Activated naive CD8-positive, alpha-beta T cell treated with anti-CD3 and anti-CD28 coated beads, Interleukin-2, amount 10 ng/mL, durations not matched to agents 7 days and 5 days (primary cell): ENCODE data around the gene MAP3K6. TPM values are rescaled to one million over a fixed set of nuclear protein-coding genes. Genes with fewer than 3 reads are reported as not detected.

Experiments used
- ATAC-seq: fragments of 150-1000 bp; cut with Tn5 transposase; one replicate; pipeline ENCODE4 v1.10.0; 2021; ENCODE audit warnings: low read depth, moderate library complexity
- POLR2A ChIA-PET: fragments of 350-600 bp; sonication (Branson Sonifier 250); formaldehyde crosslinking; loops from one replicate; lab custom pipeline; 2021; ENCODE audit warnings: antibody characterized with exemption; lab: Charles Lee
- DNase-seq: peaks from one replicate; pipeline ENCODE4 v3.0.0; 2021
- H3K27ac Mint-ChIP-seq: one replicate; pipeline ENCODE4 v1.8.0; 2022; ENCODE audit warnings: mild to moderate bottlenecking, mixed read lengths
- H3K27me3 Mint-ChIP-seq: one replicate; pipeline ENCODE4 v1.8.0; 2022; ENCODE audit warnings: mild to moderate bottlenecking, moderate library complexity, mixed read lengths
- H3K36me3 Mint-ChIP-seq: one replicate; pipeline ENCODE4 v1.8.0; 2021; ENCODE audit warnings: mild to moderate bottlenecking, mixed read lengths
- H3K4me1 Mint-ChIP-seq: one replicate; pipeline ENCODE4 v1.8.0; 2021; ENCODE audit warnings: mixed read lengths
- H3K4me3 Mint-ChIP-seq: one replicate; pipeline ENCODE4 v1.8.0; 2022; ENCODE audit warnings: mild to moderate bottlenecking, moderate library complexity, mixed read lengths
- H3K9me3 Mint-ChIP-seq: one replicate; pipeline ENCODE4 v1.8.0; 2021; ENCODE audit warnings: mixed read lengths
- total RNA-seq, 2 experiments: library from RNA; stranded (reverse); gene quantifications; one replicate each; pipeline ENCODE4 v1.2.3, GENCODE V29; 2021

MAP3K6 gene
- total RNA-seq, 2 experiments from 2014 or later, result 8.6 to 9.0 TPM

DNA sequence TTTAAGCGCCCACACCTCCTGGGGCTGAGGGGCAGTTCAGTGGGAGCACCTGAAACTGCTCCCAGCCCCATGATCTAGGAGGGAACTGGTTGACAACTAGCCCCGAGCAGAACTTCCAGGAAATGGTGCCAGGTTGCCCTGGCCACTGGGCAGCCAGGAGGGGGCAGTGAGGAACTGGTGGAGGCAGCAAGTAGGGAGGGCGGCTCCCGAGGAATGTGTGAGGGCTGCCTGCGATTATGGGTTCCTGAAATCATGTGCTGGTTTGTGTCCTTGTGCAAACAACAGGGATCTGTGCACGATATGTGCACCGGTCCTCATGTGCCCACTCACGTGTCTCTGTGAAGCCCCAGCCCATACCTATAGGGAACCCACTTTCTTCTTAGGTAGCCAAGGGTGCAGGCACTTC lies 35.6 kb upstream of the MAP3K6 start:
- Mint-ChIP-seq H3K36me3 (peaks cover 2% of the 10 kb centered on the region), H3K27ac (peak overlapping the region; percentile 63), H3K4me3 (no peak overlapping the region), H3K4me1 (peaks cover 14% of the 10 kb centered on the region), H3K9me3 (no peaks in the 10 kb centered on the region), H3K27me3 (no peaks in the 10 kb centered on the region)
- POLR2A ChIA-PET, result interaction anchor here (1.0 to 1.9 kb wide), 4 partner anchors 28 to 261 kb away, joined by 3 to 5 read pairs (median 4); partner anchors contain the start of gene AHDC1
- ATAC-seq (no peak), DNase-seq (no peak)

DNA sequence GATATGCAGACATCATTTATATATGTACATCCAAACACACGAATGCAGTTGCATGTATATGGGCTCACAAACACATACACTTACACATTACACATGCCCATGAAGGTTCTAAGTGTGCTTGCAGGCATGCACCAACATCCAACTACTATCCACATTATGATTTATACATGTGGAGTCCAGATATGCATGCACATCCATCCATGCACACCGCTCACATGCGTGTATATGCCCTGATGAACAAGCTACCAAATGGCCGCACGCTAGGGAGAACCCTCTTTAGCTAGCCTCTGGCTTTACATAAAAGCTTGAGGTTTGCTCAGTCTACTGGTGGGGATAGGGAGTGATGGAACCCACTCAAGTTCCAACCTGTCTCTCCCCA lies 34.2 kb upstream of the MAP3K6 start:
- Mint-ChIP-seq H3K4me1 (peaks cover 14% of the 10 kb centered on the region), H3K9me3 (no peaks in the 10 kb centered on the region), H3K36me3 (no peaks in the 10 kb centered on the region), H3K27me3 (no peaks in the 10 kb centered on the region), H3K27ac (no peak overlapping the region), H3K4me3 (no peak overlapping the region)
- ATAC-seq (no peak), DNase-seq (no peak)
- POLR2A ChIA-PET, result interaction anchor here (1.0 kb wide), 1 partner anchor 9 kb away, joined by 3 read pairs; the partner anchor contains the start of gene GPR3

DNA sequence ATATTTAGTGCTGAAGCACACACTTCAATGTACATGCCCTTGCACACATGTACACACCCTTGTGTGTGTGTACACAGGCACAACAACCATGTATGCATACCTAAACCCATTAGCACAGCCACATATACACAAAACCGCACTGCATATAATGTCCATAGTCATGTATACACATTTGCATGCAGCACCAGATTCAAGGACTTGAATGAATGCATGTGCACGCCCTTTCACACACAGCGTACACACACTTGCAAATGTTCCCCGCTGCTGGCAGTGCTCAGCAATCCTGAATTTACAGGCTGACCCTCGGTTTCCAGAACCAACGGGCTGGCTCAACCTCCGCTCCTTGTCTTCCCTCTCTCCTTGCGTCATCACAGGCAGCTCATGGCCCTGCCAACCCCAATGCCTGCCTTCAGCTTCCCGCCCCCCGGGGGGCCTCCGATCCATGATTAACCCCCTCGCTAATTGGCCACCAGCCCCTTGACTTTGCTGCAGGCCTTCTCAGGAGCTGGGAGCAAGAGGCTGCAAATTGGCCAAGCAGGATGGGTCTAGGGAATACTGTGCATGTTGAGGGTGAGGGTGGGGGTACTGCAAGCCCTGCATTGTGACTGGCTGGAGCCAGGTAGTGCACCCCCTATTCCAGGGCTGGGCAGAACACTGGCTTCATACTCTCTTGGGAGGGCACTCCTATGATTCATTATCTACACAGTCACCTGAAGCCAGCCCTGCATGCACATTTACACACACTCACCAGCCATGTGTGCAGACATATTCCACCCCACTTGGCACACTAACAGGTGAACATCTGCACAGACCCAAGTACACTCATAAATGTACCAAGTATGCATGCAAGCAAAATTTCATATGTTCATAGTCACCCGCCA lies 33.6 kb upstream of the MAP3K6 start:
- no peak for DNase-seq
- ATAC-seq, result no peak
- no peaks in the 10 kb centered on the region for H3K27me3 Mint-ChIP-seq
- H3K4me3 Mint-ChIP-seq, result no peak overlapping the region
- no peaks in the 10 kb centered on the region for H3K36me3 Mint-ChIP-seq
- no peak overlapping the region for H3K27ac Mint-ChIP-seq
- no peaks in the 10 kb centered on the region for H3K9me3 Mint-ChIP-seq
- peaks cover 14% of the 10 kb centered on the region for H3K4me1 Mint-ChIP-seq
- POLR2A ChIA-PET, result interaction anchor here (0.6 kb wide), 1 partner anchor 56 kb away, joined by 9 read pairs; no protein-coding TSS in a partner anchor

DNA sequence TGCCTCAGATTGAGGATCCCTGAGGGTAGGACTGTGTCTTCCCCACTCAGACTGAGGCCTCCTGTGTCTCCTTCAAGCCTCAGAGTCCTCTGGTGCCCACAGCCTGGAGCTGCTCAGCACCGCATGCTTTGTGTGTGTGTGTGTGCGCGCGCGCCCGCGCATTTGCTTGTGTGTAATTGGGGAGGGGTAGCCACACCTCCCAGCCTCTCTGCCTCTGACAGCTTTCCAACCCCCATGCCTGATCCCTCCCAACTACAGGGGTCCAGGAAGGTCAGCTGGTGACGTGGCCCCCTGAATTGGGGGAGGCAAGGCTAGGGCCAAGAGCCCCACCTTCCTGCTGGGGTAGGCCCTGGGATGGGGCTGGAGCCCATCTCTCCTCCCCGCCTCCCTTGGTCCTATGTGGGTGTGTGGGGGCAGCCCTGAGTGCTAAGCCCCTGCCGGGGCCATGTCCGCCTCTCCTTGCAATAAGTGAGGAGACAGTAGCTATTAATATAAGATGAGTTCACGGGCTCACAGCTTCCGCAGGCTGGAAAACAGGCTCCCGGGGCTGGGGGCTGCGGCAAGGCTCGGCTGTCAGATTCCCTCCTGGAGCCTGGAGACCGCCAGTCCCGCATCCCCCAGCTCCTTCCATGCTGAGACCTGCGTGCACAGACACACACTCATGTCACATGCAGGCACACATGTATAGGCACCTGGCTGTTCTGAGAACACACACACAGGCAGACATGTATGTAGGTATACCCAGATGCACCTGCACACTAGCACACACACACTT lies 32.7 kb upstream of the MAP3K6 start:
- H3K27ac Mint-ChIP-seq, result no peak overlapping the region
- H3K4me1 Mint-ChIP-seq, result peaks cover 16% of the 10 kb centered on the region
- H3K27me3 Mint-ChIP-seq, result no peaks in the 10 kb centered on the region
- no peak overlapping the region for H3K4me3 Mint-ChIP-seq
- no peak for ATAC-seq
- H3K36me3 Mint-ChIP-seq, result no peaks in the 10 kb centered on the region
- POLR2A ChIA-PET, result interaction anchor here (0.6 to 1.4 kb wide), 2 partner anchors 55 to 103 kb away, joined by 4 to 9 read pairs; no protein-coding TSS in a partner anchor
- no peaks in the 10 kb centered on the region for H3K9me3 Mint-ChIP-seq
- no peak for DNase-seq

DNA sequence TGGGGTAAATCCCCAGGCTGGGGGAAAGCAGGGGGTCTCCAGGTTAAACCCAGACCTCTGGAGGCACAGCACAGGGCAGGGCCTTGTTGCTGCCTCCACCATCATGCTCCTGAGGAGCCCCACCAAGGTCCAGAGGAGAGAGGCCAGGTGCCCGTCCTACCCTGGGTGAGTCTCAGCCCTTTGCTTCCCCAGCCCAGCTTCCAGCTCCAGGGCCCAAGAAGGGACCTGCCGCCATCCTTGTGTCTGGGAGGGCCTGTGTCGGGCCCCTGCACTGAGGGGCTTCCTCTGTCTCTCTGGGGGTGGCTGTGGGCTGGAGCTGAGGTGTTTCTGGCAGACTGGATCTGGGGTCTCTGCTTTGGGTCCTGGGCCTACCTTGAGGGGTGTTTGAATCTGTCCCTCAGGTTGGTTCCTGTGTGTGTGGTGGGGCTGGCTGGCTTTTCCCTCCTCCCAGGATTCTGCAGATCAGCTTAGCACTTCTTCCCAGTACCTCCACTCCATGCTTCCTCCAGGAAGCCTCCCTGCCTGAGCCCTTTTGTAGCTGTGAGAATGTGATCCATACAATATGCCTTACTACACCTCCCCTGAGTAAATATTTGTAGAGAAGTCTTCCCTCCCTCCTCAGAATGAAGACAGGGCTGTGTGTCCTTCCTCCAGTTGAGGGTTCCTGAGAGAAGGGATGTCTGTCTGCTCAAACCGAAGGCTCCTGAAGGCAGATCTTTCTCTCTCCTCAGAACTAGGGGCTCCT lies 31.8 kb upstream of the MAP3K6 start:
- Mint-ChIP-seq H3K9me3 (no peaks in the 10 kb centered on the region), H3K27ac (no peak overlapping the region), H3K4me1 (peaks cover 9% of the 10 kb centered on the region), H3K4me3 (no peak overlapping the region), H3K36me3 (no peaks in the 10 kb centered on the region), H3K27me3 (no peaks in the 10 kb centered on the region)
- ATAC-seq (no peak), DNase-seq (no peak)
- POLR2A ChIA-PET, result interaction anchor here (1.4 kb wide), 1 partner anchor 103 kb away, joined by 4 read pairs; no protein-coding TSS in a partner anchor

DNA sequence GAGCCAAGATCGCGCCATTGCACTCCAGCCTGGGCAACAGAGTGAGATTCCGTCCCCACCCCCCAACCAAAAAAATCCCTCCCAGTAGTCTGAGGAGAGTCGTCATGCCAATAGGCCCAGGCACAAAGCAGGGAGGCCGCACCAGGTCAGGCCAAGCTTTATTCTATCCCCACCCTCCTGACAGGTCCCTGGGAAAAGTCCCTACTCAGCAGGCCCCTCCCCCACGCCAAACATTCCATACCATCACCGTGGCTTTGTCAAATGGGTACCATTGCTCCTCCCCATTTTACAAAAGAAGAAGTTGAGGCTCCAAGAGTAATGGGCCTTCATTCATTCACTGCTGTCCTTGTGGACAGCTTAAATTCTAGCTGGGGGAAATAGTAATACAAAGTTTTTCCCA lies 31.0 kb upstream of the MAP3K6 start:
- Mint-ChIP-seq H3K4me1 (peaks cover 6% of the 10 kb centered on the region), H3K4me3 (no peak overlapping the region), H3K36me3 (no peaks in the 10 kb centered on the region), H3K27ac (no peak overlapping the region), H3K27me3 (no peaks in the 10 kb centered on the region), H3K9me3 (no peaks in the 10 kb centered on the region)
- DNase-seq (no peak), ATAC-seq (no peak)
- POLR2A ChIA-PET, result interaction anchor here (0.5 kb wide), 1 partner anchor 25 kb away, joined by 3 read pairs; no protein-coding TSS in a partner anchor

DNA sequence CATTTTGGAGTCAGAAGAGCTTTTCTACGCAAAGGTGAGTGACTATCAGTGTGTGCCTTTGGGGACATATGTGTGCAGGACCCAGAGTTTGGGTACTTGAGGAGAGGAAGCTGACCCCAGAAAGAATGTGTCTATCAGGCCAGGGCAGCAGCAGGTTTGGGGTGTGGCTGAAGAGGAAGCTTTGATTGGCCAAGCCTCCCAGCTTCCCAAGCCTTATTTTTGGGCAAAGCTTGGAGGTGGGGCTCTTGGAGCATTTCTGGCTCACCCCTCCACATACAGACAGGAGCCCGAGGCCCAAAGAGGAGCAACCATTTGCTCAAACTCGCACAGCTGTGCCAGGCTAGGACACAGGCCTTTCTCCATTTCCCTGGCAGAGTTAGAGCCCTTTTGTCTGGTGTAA lies 30.3 kb upstream of the MAP3K6 start:
- DNase-seq (no peak), ATAC-seq (no peak)
- POLR2A ChIA-PET, result no interaction called here
- Mint-ChIP-seq H3K4me1 (peaks cover 9% of the 10 kb centered on the region), H3K4me3 (no peak overlapping the region), H3K27me3 (no peaks in the 10 kb centered on the region), H3K36me3 (no peaks in the 10 kb centered on the region), H3K9me3 (no peaks in the 10 kb centered on the region), H3K27ac (no peak overlapping the region)

DNA sequence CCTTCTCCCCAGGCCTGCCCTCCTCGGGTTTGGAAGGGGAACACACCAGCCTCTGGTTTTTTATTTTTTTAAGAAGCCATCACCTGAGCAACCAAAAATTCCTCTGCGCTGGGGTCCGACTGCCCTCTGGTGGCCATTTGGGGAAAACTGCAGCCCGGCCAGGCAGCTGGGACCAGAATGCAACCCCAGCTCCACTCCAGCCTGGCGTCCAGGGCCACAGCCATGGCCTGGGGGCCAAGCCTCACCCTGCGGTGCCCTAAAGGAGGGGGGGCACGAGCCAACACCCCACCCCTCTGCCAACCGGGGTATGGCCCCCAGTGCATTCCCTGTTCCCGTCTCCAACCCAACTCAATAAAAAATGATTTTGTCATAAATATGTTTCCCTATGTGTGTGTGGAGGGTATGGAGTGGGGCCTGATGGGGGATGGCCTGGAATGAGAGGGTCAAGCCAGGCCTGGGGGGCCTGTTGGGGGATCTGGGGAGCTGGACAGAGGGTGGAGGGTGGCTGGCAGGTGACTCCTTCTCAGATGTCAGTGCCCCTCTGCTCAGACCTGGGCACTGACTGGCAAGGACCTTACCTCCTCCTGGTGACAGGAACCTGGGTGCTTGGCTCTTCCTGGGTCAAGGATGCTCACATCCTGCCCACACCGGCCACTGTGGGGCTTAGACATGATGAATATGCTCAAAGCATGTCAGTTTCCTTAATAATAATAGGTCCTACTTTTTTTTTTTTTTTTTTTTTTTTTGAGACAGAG lies 28.9 kb upstream of the MAP3K6 start:
- no peak overlapping the region for H3K4me3 Mint-ChIP-seq
- POLR2A ChIA-PET, result interaction anchor here (0.8 to 1.7 kb wide), 6 partner anchors 38 to 296 kb away, joined by 3 to 8 read pairs (median 4); no protein-coding TSS in a partner anchor
- H3K9me3 Mint-ChIP-seq, result no peaks in the 10 kb centered on the region
- DNase-seq (peak; percentile 83), ATAC-seq (peak; percentile 44)
- peaks cover 14% of the 10 kb centered on the region for H3K4me1 Mint-ChIP-seq
- no peaks in the 10 kb centered on the region for H3K36me3 Mint-ChIP-seq
- H3K27ac Mint-ChIP-seq, result no peak overlapping the region
- H3K27me3 Mint-ChIP-seq, result peaks cover 3% of the 10 kb centered on the region

DNA sequence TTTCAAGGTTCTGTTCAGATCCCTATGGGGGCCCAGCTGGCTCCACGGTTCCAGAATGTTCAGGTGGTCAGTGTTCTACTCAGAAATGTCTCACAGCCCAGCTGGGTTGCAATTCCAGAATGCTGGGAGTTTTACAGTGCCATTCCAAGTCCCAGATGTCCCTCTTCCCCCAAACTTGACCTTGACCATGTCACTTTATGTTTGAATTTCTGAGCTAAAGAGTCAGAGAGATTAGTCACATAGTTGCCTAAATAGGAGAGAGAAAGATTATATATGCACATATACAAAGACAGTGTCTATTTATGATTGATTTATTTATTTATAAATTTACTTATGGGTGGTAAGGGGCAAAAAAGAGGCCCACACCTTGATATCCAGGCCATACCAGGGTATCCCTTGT lies 28.2 kb upstream of the MAP3K6 start:
- Mint-ChIP-seq H3K9me3 (no peaks in the 10 kb centered on the region), H3K4me1 (peaks cover 14% of the 10 kb centered on the region), H3K36me3 (no peaks in the 10 kb centered on the region), H3K4me3 (no peak overlapping the region), H3K27me3 (peaks cover 4% of the 10 kb centered on the region), H3K27ac (peak overlapping the region; percentile 48)
- POLR2A ChIA-PET, result interaction anchor here (0.8 to 1.7 kb wide), 6 partner anchors 38 to 295 kb away, joined by 3 to 8 read pairs (median 4); no protein-coding TSS in a partner anchor
- ATAC-seq, result no peak
- DNase-seq, result no peak

DNA sequence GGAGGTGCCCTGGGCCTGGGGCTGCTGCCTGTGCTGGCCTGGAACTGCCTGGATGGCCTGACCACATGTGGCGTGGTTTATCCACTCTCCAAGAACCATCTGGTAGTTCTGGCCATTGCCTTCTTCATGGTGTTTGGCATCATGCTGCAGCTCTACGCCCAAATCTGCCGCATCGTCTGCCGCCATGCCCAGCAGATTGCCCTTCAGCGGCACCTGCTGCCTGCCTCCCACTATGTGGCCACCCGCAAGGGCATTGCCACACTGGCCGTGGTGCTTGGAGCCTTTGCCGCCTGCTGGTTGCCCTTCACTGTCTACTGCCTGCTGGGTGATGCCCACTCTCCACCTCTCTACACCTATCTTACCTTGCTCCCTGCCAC lies 27.5 kb upstream of the MAP3K6 start:
- peaks cover 10% of the 10 kb centered on the region for H3K27me3 Mint-ChIP-seq
- H3K4me1 Mint-ChIP-seq, result peaks cover 14% of the 10 kb centered on the region
- no peaks in the 10 kb centered on the region for H3K36me3 Mint-ChIP-seq
- POLR2A ChIA-PET, result interaction anchor here (0.8 to 1.7 kb wide), 4 partner anchors 93 to 294 kb away, joined by 3 to 8 read pairs (median 5); no protein-coding TSS in a partner anchor
- ATAC-seq, result no peak
- no peak for DNase-seq
- H3K4me3 Mint-ChIP-seq, result peak overlapping the region; percentile 39
- H3K27ac Mint-ChIP-seq, result peak overlapping the region; percentile 48
- H3K9me3 Mint-ChIP-seq, result no peaks in the 10 kb centered on the region

DNA sequence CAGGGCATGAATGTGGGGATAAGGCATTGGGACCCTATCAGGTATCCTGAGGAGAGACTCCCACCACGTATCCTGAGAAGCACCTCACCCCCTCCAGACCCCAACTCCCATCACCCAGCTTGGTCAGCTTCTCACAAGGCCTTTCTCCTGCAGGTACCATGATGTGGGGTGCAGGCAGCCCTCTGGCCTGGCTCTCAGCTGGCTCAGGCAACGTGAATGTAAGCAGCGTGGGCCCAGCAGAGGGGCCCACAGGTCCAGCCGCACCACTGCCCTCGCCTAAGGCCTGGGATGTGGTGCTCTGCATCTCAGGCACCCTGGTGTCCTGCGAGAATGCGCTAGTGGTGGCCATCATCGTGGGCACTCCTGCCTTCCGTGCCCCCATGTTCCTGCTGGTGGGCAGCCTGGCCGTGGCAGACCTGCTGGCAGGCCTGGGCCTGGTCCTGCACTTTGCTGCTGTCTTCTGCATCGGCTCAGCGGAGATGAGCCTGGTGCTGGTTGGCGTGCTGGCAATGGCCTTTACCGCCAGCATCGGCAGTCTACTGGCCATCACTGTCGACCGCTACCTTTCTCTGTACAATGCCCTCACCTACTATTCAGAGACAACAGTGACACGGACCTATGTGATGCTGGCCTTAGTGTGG lies 27.0 kb upstream of the MAP3K6 start:
- Mint-ChIP-seq H3K27ac (no peak overlapping the region), H3K27me3 (peaks cover 10% of the 10 kb centered on the region), H3K9me3 (no peaks in the 10 kb centered on the region), H3K4me1 (peaks cover 14% of the 10 kb centered on the region), H3K36me3 (no peaks in the 10 kb centered on the region), H3K4me3 (peak overlapping the region; percentile 78)
- POLR2A ChIA-PET, result no interaction called here
- ATAC-seq (no peak), DNase-seq (no peak)
